A549 (cell line): ENCODE data around the gene DDR2. TPM values are rescaled to one million over a fixed set of nuclear protein-coding genes. Genes with fewer than 3 reads are reported as not detected.

Experiments used
- ATAC-seq, 2 experiments: fragments of 200-7000 bp in 1 of 2; fragments of >200 bp in 1 of 2; cut with Nextera tagmentation in 1 of 2; cut with Tn5 transposase in 1 of 2; 3 replicates each; pipeline versions ENCODE4 v1.8.0 to v1.9.1; 2018 to 2020; ENCODE audit warnings: mild to moderate bottlenecking in 1 of 2, moderate library complexity in 1 of 2
- CTCF ChIA-PET: fragments of 300-600 bp; sonication (Branson Sonifier 250); formaldehyde crosslinking; extraction: SDS; loops from one replicate; lab custom pipeline; 2021; ENCODE audit warnings: antibody characterized with exemption, inconsistent platforms; lab: Yijun Ruan, JAX
- POLR2A ChIA-PET: fragments of 350-600 bp; formaldehyde crosslinking; extraction: SDS; loops from one replicate; lab custom pipeline; 2021; ENCODE audit warnings: antibody characterized with exemption, inconsistent platforms; lab: Yijun Ruan, JAX
- DNase-seq, 2 experiments: peaks; one replicate each; pipeline versions ENCODE4 v3.0.0 to v3.0.0-alpha.2; 2011 to 2016; ENCODE audit warnings: low read depth in 1 of 2, low spot score in 1 of 2
- FAIRE-seq: peaks from 2 replicates; lab custom pipeline; 2011; peaks lifted over from hg19 to GRCh38; lab: Jason Lieb, UNC
- H3K27ac ChIP-seq, 2 experiments: fragments of >200 bp; sonication (Bioruptor Twin); formaldehyde crosslinking; 3 replicates each; pipeline ENCODE4 v1.5.1; 2016 to 2017
- H3K4me1 ChIP-seq: fragments of >200 bp; sonication (Bioruptor Twin); formaldehyde crosslinking; 3 replicates; pipeline ENCODE4 v1.6.1; 2016
- H3K4me2 ChIP-seq: fragments of >200 bp; sonication (Bioruptor Twin); formaldehyde crosslinking; 3 replicates; pipeline ENCODE4 v1.6.1; 2016
- H3K4me3 ChIP-seq: fragments of >200 bp; sonication (Bioruptor Twin); formaldehyde crosslinking; 3 replicates; pipeline ENCODE4 v1.5.1; 2016
- H3K9me3 ChIP-seq: fragments of >200 bp; sonication (Bioruptor Twin); formaldehyde crosslinking; 3 replicates; pipeline ENCODE4 v1.6.1; 2016
- BHLHE40 ChIP-seq: IDR thresholded peaks from 2 replicates; pipeline ENCODE4 v1.6.1; 2012; ENCODE audit warnings: low read depth, low read length, inconsistent platforms
- CBX2 ChIP-seq: fragments of 200-600 bp; sonication (generic); IDR thresholded peaks from 2 replicates; pipeline ENCODE4 v1.6.1; 2016; ENCODE audit warnings: low read depth, mild to moderate bottlenecking, borderline replicate concordance
- CBX8 ChIP-seq: fragments of 200-600 bp; sonication (generic); IDR thresholded peaks from 2 replicates; pipeline ENCODE4 v1.6.1; 2016
- CTCF ChIP-seq: fragments of >200 bp; sonication (Bioruptor Twin); formaldehyde crosslinking; IDR thresholded peaks from 3 replicates; pipeline ENCODE4 v1.5.1; 2016
- E2F6 ChIP-seq: IDR thresholded peaks from 2 replicates; pipeline ENCODE4 v1.6.1; 2012; ENCODE audit warnings: low read depth, borderline replicate concordance
- EHMT2 ChIP-seq: fragments of 200-600 bp; sonication (generic); IDR thresholded peaks from 2 replicates; pipeline ENCODE4 v1.6.1; 2016; ENCODE audit warnings: antibody characterized with exemption, low read depth, mild to moderate bottlenecking, moderate library complexity
- EP300 ChIP-seq, 2 experiments: fragments of >200 bp; sonication (Bioruptor Twin); formaldehyde crosslinking; IDR thresholded peaks; 2 replicates in 1 of 2; 3 replicates in 1 of 2; pipeline ENCODE4 v1.6.1; 2016 to 2017
- ESRRA ChIP-seq: fragments of 150-350 bp; IDR thresholded peaks from 2 replicates; pipeline ENCODE4 v1.6.1; 2014; ENCODE audit warnings: mild to moderate bottlenecking, low read length, borderline replicate concordance
- FOXS1 ChIP-seq: fragments of 250-450 bp; sonication (Bioruptor Pico); IDR thresholded peaks from 2 replicates; pipeline ENCODE4 v1.5.0; 2020; ENCODE audit warnings: mild to moderate bottlenecking, moderate library complexity
- HES2 ChIP-seq: fragments of >200 bp; sonication (Bioruptor Twin); formaldehyde crosslinking; IDR thresholded peaks from 2 replicates; pipeline ENCODE4 v1.6.1; 2016
- HOXB5 ChIP-seq: fragments of 250-450 bp; sonication (Bioruptor Pico); IDR thresholded peaks from 2 replicates; pipeline ENCODE4 v1.5.0; 2020; ENCODE audit warnings: mild to moderate bottlenecking, moderate library complexity
- KDM5A ChIP-seq: fragments of 200-600 bp; sonication (generic); IDR thresholded peaks from 2 replicates; pipeline ENCODE4 v1.6.1; 2016; ENCODE audit warnings: antibody characterized with exemption, mild to moderate bottlenecking
- MAFK ChIP-seq: fragments of 450-650 bp; IDR thresholded peaks from 2 replicates; pipeline ENCODE4 v1.6.1; 2014; ENCODE audit not compliant: partially characterized antibody
- NPAS2 ChIP-seq: fragments of 250-450 bp; sonication (Bioruptor Pico); IDR thresholded peaks from 2 replicates; pipeline ENCODE4 v1.8.0; 2022; ENCODE audit warnings: mild to moderate bottlenecking, moderate library complexity, borderline replicate concordance
- NR3C1 ChIP-seq: fragments of >200 bp; sonication (Bioruptor Twin); formaldehyde crosslinking; IDR thresholded peaks from 3 replicates; pipeline ENCODE4 v1.6.1; 2017
- PHF8 ChIP-seq: fragments of 200-600 bp; sonication (generic); IDR thresholded peaks from 2 replicates; pipeline ENCODE4 v1.6.1; 2016; ENCODE audit warnings: low read depth, mild to moderate bottlenecking, antibody characterized with exemption, moderate library complexity, borderline replicate concordance
- POLR2A ChIP-seq: IDR thresholded peaks from 2 replicates; pipeline ENCODE4 v1.6.1; 2012; ENCODE audit warnings: mild to moderate bottlenecking, low read length
- POLR2AphosphoS2 ChIP-seq: conservative IDR thresholded peaks from 2 replicates; pipeline ENCODE4 v1.6.1; 2012; ENCODE audit warnings: low read length, improper control_type of control experiment, inconsistent platforms
- RARB ChIP-seq: fragments of 250-450 bp; sonication (Bioruptor Pico); IDR thresholded peaks from 2 replicates; pipeline ENCODE4 v1.8.0; 2021; ENCODE audit warnings: mild to moderate bottlenecking, moderate library complexity
- REST ChIP-seq: fragments of 200-600 bp; sonication (generic); IDR thresholded peaks from 2 replicates; pipeline ENCODE4 v1.6.1; 2016; ENCODE audit warnings: antibody characterized with exemption, mild to moderate bottlenecking, moderate library complexity
- SREBF2 ChIP-seq: fragments of 450-650 bp; IDR thresholded peaks from 2 replicates; pipeline ENCODE4 v1.6.1; 2014; ENCODE audit warnings: mild to moderate bottlenecking, moderate library complexity
- USF2 ChIP-seq: fragments of 450-650 bp; IDR thresholded peaks from 2 replicates; pipeline ENCODE4 v1.6.1; 2014; ENCODE audit warnings: antibody characterized with exemption
- ZFP36 ChIP-seq: fragments of 450-650 bp; IDR thresholded peaks from 2 replicates; pipeline ENCODE4 v1.6.1; 2014; ENCODE audit warnings: borderline replicate concordance; ENCODE audit not compliant: partially characterized antibody
- ZNF302 ChIP-seq: fragments of 250-450 bp; sonication (Bioruptor Pico); IDR thresholded peaks from 2 replicates; pipeline ENCODE4 v1.9.0; 2021; ENCODE audit warnings: inconsistent platforms, mild to moderate bottlenecking, moderate library complexity
- ZSCAN20 ChIP-seq: fragments of 250-450 bp; sonication (Bioruptor Pico); IDR thresholded peaks from 2 replicates; pipeline ENCODE4 v1.8.0; 2022; ENCODE audit warnings: mild to moderate bottlenecking, moderate library complexity
- WGBS: methylation state at CpG from one replicate; pipeline ENCODE4 v1.1.6; 2017; ENCODE audit errors: missing lambda C conversion rate; 5-methylcytosine and 5-hydroxymethylcytosine counted together
- polyA plus RNA-seq, 4 experiments: library from polyadenylated mRNA; depleted of rRNA in 3 of 4; stranded (reverse); fragments of >200 nt; fragmentation: RNase III in 1 of 4; extraction: RNeasy Plus Mini Kit Qiagen cat#74134 plus additional on column Dnase treatment in 1 of 4; gene quantifications; 2 replicates in 3 of 4; 3 replicates in 1 of 4; pipeline ENCODE4 v1.2.3, GENCODE V29; 2011 to 2017

DDR2 gene
- polyA plus RNA-seq, 2 of the 4 experiments (the other 2 are of a cell fraction), result 0.14 to 0.49 TPM

- Histone ChIP-seq H3K9me3 (no peaks in the 10 kb centered on the region), H3K4me1 (no peaks in the 10 kb centered on the region), H3K27ac (no peak overlapping the region), H3K4me2 (no peak overlapping the region; the same call in 2 of the 3 replicates), H3K4me3 (no peak overlapping the region)
- TF ChIP-seq CBX2, result no peak
- no peak for TF ChIP-seq NPAS2 (CRISPR knock-in tag)
- TF ChIP-seq CBX8, result no peak
- TF ChIP-seq PHF8, result no peak
- TF ChIP-seq HOXB5 (CRISPR knock-in tag), result no peak
- no peak for TF ChIP-seq POLR2AphosphoS2
- TF ChIP-seq ZSCAN20 (CRISPR knock-in tag), result no peak
- POLR2A ChIA-PET, result no interaction called here
- no peak for FAIRE-seq
- ATAC-seq, result 0 out of 6 replicates have a peak, but pooled peaks of 1 of the 2 experiments have one; percentile 12
- WGBS, result 75% methylated on average over 3 of the region's 3 CpGs
- CTCF ChIA-PET, result interaction anchor here (1.4 kb wide), 1 partner anchor 10 kb away, joined by 3 read pairs; no protein-coding TSS in a partner anchor
- DNase-seq, result no peak
Observed at GRCh38 chr1:162823231-162823630, 191.0 kb downstream of the DDR2 start.

GRCh38 chr1:162823771-162824525 is 191.7 kb downstream of the DDR2 start:
- Histone ChIP-seq H3K4me3 (no peak overlapping the region), H3K9me3 (no peaks in the 10 kb centered on the region), H3K27ac (no peak overlapping the region), H3K4me1 (no peaks in the 10 kb centered on the region)
- FAIRE-seq (no peak), DNase-seq (no peak)
- ChIA-PET CTCF (interaction anchor here (1.4 kb wide), 1 partner anchor 9 kb away, joined by 3 read pairs; no protein-coding TSS in a partner anchor), POLR2A (no interaction called here)
- 9% methylated on average over 2 of the region's 2 CpGs for WGBS
- no peak for TF ChIP-seq CTCF
- no peak for TF ChIP-seq MAFK
- TF ChIP-seq KDM5A, result no peak
- no peak for TF ChIP-seq ZNF302 (CRISPR knock-in tag)
- TF ChIP-seq POLR2A, result no peak
- no peak for TF ChIP-seq EHMT2
- no peak for TF ChIP-seq ESRRA
- TF ChIP-seq RARB, result no peak
- TF ChIP-seq HOXB5 (CRISPR knock-in tag), result no peak
- no peak for TF ChIP-seq USF2
- no peak for TF ChIP-seq HES2
- TF ChIP-seq E2F6, result no peak
- TF ChIP-seq ZFP36, result no peak
- TF ChIP-seq SREBF2, result no peak
- no peak for TF ChIP-seq EP300 (IDR thresholded peaks at IDR 0.05)
- TF ChIP-seq REST, result no peak
- TF ChIP-seq NR3C1, result no peak
- no peak for TF ChIP-seq BHLHE40
- TF ChIP-seq FOXS1 (CRISPR knock-in tag), result no peak
- TF ChIP-seq, all 56 proteins: peak for 0
- H3K4me2 ChIP-seq, result no peak overlapping the region
- ATAC-seq, result no peak; a peak in 1 of 6 replicates
